Heart left ventricle (tissue), 13 donors: Measurements from ENCODE around the gene RING1.

Experiments used
- CTCF ChIP-seq, 12 donors: fragments of 200-600 bp; sonication (generic) in 4 of 12; IDR thresholded peaks; one replicate each; pipeline versions ENCODE4 v1.5.0 to v1.8.0; 2018 to 2022; ENCODE audit warnings: antibody characterized with exemption in 12 of 12, mild to moderate bottlenecking in 5 of 12
- POLR2A ChIP-seq, 2 donors: fragments of 450-650 bp; IDR thresholded peaks; one replicate each; pipeline ENCODE4 v1.6.1; 2017; ENCODE audit warnings: antibody characterized with exemption in 2 of 2, mild to moderate bottlenecking in 2 of 2, moderate library complexity in 2 of 2
- donor health status: ischemic (EF 13 %, LVEDD 7.1; RV severe dilation, severe dysfunction).
- donor health status: DM: no; HTN: yes; CAD: no.
- donor health status: DM: no; HTN: no; CAD: no.
- donor health status: ischemic (EF 25% LVEDD 6.9; RV normal size, moderate dysfunction).
- donor health status: ischemic (EF 25% LVEDD 5.7; RV mildly dilated, moderate dysfunction).
- donor health status: ischemic (EF 35%, LVEDD 5.7; RV mildly dilated, moderate dysfunction).
- donor health status: nonischemic (EF 11% LVEDD 7.7; RV severe dilation, severe dysfunction).
- donor health status: DM: yes; HTN: yes; CAD: no.
- donor health status: PGD.
- donor health status: ischemic (EF 29% LVEDD 5.4; RV normal size, mild dysfunction).
- donor health status: nonischemic (EF 23%, LVEDD 6.1; RV moderate dilation, normal function).

DNA sequence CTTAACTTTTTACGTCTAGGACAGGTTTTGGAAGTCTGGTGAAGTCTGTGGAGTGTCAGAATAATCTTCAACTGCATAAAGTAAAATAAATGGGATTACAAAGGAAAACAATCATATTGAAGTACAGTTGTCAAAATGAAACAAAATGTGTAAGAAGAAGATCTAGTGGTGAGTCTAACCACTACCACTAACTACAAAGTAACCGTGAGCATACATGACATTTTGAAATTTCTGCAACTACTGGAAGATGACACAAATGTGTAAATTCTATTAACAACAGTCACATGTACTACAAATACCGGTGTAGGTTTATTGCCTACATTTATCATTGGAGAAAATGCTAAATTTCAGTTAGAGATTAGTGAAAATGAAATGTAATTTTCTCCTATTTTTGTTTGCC lies 33.7 kb downstream of the RING1 start:
- TF ChIP-seq CTCF (IDR thresholded peaks at IDR 0.05): no peak
- no peak for TF ChIP-seq POLR2A (IDR thresholded peaks at IDR 0.05)
